HG03064 (cell line): ENCODE data around the gene GTF2I.
"Not testable (repeated sequence)": the region's sequence is repeated elsewhere in the genome, so short reads cannot be mapped to it uniquely, and the experiment has no call there.

Experiments used
- ATAC-seq: cut with Tn5 transposase; IDR thresholded peaks from one replicate; pipeline ENCODE4 v1.9.1; 2021; ENCODE audit warnings: low read depth; ENCODE audit not compliant: unreplicated experiment

Gene GTF2I

GRCh38 chr7:74655768-74656440, 1.6 kb upstream of the GTF2I start:
- ATAC-seq: no peak

DNA sequence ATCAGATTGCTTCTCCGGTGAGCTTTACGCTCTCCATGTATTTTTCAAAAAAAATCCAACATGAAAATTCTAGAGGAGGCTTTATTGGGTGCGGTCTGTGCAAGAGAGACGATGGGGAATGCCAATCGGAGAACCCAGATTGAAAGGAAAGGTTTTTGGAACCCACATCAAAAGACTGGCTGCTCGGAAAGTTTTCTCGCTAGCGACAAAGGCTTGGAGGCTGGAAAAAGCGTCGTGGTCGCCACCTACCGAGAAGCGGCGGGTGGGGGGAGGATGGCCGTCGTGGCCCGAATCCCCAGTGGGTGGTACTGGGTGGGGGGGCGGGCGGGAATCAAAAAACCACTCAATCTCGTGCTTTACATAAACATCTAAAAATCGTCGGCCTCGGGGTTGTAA, 1.1 kb upstream of the GTF2I start:
- ATAC-seq: no peak

DNA sequence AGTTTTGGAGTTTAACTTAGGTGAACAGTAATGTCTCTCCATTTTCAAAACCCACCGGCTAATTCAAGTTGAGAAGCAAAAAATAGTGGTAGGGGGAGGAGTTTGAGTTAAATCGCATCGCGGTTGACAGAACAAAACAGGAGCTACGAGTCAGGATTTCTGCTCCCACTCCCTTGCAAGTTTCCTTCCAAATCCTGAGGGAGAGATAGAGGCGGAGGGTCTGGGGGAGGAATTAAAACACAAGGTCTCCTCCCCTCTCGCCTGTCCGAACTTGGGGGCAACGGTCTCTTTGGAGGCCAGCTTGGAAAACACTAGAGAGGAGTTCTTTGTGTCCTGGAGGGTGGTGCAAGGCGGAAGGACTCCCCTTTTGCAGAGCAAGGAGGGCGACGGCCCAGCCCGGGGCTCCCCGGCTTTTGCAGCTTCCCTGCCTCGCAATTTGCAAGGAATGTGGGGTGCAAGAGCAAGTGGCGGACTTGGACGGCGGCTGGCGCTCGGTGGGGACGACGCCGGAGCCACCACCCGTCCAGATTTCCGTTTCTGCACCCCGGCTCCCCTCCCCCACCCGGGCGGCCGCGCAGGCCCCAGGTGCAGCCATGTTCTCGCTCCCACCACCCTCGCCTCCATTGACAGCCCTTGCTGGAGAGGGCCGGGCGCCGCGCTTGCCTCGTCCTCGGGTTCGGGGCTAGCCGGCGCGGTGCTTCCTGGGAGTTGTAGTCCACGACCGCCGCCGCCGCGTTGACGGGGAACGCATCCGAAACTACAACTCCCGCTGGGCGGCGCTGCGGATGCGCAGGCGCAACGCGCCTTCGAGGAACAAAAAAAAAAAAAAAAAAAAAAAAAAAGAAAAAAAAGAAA, 454 bp upstream of the GTF2I start:
- ATAC-seq: peak; percentile 42

GRCh38 chr7:74658178-74659004, 873 bp downstream of the GTF2I start:
- ATAC-seq: peak; percentile 53

DNA sequence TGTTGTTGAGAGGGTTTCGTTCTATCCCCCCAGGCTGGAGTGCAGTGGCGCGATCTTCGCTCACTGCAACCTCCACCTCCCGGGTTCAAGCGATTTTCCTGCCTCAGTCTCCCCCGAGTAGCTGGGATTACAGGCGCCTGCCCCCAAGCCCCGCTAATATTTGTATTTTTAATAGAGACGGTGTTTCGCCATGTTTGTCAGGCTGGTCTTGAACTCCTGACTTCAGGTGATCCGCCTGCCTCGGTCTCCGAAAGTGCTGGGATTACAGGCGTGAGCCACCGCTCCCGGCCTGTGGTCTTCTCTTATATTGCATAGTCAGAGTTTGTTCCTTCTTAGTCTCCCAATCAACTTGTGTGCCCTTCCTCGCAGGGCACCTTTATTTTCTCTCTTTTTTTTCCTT, 2.7 kb downstream of the GTF2I start:
- not testable (repeated sequence) for ATAC-seq

DNA sequence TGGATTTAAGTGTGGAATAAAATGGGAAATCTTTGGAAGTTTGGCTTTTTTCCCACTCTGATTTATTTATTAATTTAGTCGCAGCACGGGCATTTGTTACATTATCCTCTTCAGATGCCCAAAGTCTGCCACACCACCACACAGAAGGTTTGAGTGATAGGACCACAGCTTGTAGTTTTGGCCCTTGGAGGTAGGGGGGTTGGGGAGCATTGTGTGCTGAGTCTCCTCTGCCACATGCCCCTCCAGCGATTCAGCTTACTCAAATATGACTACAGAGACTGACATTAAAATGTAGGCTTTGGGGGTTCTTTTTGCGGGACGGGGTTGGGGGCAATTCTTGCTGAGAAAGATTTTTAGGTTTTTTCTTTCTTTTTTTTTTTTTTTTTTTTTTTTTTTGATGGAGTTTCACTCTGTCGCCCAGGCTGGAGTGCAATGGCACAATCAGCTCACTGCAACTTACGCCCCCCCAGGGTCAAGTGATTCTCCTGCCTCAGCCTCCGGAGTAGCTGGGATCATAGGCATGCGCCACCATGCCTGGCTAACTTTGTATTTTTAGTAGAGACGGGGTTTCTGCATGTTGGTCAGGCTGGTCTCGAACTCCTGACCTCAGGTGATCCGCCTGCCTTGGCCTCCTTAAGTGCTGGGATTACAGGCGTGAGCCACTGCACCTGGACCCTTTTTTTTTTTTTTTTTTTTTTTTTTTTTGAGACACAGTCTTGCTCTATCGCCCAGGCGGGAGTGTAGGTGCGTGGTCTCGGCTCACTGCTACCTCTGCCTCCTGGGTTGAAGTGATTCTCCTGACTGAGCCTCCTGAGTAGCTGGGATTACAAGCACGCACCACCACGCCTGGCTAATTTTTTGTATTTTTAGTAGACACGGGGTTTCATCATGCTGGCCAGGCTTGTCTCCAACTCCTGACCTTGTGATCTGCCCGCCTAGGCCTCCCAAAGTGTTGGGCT, 4.6 kb downstream of the GTF2I start:
- not testable (repeated sequence) for ATAC-seq

DNA sequence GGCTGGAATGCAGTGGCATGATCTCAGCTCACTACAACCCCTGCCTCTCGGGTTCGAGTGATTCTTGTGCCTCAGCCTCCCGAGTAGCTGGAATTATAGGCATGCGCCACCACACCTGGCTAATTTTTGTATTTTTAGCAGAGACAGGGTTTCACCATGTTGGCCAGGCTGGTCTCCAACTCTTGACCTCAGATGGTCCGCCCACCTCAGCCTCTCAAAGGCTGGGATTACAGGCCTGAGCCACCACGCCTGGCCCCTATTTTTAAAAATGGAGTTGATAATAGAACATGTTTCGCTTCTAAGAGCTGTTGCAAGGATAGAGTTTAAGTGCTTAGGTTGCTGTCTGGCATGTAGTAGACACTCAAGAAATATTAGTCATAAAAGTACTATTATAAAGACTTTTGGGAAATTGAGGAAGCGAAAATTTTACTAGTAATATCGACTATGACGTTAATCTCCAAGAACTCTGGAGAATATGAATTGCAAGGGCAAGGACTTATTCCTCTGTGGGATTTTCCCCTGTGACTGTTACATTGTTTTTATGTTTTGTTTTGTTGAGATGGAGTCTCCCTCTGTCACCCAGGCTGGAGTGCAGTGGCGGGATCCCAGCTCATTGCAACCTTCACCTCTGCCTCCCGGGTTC, 7.9 kb downstream of the GTF2I start:
- no peak for ATAC-seq

- not testable (repeated sequence) for ATAC-seq
Measured at GRCh38 chr7:74667013-74667412, 9.5 kb downstream of the GTF2I start.

- not testable (repeated sequence) for ATAC-seq
Measured at GRCh38 chr7:74667520-74667919, 10.0 kb downstream of the GTF2I start.

DNA sequence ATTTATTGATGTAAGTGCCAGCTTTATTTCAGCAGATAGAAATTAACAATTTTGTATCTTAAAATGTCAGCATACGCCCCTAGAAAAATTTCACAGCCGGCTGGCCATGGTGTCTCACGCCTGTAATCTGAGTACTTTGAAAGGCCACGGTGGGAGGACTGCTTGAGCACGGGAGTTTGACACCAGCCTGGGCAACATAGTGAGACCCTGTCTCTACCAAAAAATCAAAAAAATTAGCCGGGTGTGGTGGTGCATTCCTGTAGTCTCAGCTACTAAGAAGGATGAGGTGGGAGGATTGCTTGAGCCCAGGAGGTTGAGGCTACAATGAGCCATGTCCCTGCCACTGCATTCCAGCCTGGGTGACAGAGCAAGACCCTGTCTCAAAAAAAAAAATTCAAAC, 14.1 kb downstream of the GTF2I start:
- ATAC-seq: no peak

DNA sequence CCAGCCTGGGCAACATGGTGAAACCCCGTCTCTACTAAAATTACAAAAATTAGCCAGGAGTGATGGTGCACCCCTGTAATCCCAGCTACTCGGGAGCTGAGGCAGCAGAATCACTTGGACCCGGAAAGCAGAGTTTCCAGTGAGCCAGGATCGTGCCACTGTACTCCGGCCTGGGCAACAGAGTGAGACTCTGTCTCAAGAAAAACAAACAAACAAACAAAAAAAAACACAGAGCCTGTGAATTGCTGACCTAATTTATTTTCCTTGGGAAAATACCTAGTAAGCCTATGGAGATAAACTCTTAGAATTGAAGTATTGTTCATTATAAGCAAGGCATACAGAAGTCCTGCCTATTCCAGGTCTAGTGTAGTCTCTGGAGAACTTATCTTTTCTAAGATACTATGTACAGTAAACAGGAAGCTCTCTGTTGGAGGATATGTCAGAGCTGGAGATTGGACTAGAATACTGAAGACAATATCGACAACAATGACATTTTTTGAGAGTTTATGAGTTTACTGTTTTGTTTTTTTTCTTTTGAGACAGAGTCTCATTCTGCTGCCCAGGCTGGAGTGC, 14.9 kb downstream of the GTF2I start:
- no peak for ATAC-seq

DNA sequence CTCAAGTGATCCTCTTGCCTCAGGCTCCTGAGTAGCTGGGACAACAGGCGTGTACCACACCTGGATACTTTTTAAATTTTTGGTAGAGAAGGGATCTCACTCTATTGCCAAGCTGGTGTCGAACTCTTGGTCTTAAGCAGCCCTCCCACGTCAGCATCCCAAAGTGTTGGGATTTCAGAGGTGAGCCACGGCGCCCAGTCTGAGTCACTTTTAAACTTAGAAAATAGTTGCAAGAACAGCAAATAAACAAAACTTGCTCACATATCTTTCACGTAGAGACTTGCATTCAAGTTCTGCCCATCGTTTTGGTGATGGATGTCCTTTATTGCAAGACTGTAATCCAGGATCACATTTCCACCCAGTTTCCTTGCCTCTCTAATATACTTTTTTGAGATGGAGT, 16.6 kb downstream of the GTF2I start:
- no peak for ATAC-seq

DNA sequence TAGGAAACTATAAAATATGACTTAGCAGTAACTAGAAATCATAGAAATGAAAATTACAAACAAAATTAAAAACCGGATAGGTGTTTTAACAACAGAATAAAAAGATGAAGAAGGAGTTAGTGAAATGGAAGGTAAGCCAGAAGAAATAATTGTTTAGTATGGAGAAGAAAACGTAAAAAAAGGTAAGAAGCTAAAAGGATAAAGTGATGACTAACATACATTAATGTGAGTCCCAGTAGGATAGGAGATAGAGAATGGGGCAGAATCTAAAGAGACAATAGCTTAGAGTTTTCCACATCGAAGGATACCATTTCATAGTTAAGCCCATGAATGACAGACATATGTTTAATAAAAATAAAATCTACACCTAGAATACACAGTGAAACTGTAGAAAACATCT, 25.3 kb downstream of the GTF2I start:
- ATAC-seq: no peak

- no peak for ATAC-seq
Measured at GRCh38 chr7:74683799-74684198, 26.3 kb downstream of the GTF2I start.

DNA sequence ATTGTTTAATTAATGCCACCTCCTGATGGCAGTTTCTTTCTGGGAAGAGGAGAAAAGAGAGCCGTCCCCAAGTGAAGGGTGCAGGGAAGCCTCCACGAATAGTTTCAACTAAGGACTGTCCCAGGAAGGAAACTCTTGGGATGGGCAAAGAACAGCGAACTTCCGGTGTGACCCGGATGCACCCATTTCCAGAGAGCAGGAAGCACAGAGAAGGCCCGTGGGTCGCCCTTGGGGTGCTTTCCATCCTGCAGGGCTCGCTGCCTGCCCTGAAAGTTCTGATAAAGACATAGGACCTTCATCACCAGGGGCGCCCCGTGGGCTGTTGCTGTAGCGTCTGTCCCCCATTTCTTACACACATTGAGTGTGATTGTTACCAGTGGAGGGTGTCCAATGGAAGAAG, 27.0 kb downstream of the GTF2I start:
- ATAC-seq: no peak

GRCh38 chr7:74684921-74685320, 27.4 kb downstream of the GTF2I start:
- ATAC-seq: no peak

DNA sequence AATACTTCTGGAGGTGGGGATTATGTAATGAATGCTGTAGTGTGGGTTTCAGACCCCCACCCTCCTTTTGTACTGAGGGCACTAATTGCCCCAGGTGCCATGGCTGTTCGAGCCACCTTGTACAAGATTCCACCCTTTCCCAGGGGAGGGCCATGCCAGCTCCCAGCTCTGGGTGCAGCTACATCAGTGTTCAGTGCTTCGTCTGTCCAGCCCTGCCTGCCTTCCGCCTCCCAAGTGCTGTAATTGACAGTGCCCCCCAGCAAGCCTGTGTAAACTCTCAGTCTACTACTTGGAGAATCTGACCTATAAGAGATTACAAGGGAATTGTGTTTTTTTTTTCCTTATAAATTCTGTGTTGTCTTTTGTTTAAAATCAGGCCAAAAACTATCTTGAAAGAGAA, 33.0 kb downstream of the GTF2I start:
- ATAC-seq: no peak

DNA sequence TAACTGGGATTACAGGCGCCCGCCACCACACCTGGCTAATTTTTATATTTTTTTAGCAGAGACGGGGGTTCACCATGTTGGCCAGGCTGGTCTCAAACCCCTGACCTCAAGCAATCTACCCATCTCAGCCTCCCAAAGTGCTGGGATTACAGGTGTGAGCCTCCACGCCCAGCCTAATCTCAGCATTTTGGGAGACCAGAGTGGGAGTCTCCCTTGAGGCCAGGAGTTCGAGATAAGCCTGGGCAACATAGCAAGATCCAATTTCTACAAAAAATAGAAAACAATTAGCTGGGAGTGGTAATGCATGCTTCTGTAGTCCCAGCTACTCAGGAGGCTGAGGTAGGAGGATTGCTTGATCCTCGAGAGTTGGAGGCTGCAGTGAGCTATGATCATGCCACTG, 46.9 kb downstream of the GTF2I start:
- ATAC-seq: not testable (repeated sequence)

DNA sequence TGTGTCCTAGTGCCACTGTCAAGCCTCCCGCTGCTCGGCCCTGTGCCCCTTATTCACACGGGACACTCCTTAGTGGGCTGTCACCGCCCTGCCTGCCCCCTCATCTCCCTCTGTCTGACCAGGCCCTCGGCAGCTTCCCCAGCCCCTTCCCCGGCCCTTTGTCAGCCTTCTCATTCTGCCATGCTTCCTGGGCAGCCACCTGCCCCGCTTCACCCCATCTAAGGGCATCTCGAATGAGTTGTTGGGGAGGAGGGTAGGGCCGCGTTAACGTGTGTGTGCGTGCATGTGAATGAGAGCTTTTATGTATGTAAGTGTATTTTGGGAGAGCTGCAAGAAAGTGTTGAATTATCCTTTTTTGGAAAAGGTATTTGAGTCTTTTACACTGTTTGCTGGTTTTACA, 49.7 kb downstream of the GTF2I start:
- no peak for ATAC-seq
